Measurements from ENCODE around the gene C22orf31. TPM values are rescaled to one million over a fixed set of nuclear protein-coding genes. Genes with fewer than 3 reads are reported as not detected.
A peak's percentile ranks its signal among the peaks of the same experiment; 100 is the strongest.

The C22orf31 gene
- polyA plus RNA-seq, 1 donor = 2.2 TPM

DNA sequence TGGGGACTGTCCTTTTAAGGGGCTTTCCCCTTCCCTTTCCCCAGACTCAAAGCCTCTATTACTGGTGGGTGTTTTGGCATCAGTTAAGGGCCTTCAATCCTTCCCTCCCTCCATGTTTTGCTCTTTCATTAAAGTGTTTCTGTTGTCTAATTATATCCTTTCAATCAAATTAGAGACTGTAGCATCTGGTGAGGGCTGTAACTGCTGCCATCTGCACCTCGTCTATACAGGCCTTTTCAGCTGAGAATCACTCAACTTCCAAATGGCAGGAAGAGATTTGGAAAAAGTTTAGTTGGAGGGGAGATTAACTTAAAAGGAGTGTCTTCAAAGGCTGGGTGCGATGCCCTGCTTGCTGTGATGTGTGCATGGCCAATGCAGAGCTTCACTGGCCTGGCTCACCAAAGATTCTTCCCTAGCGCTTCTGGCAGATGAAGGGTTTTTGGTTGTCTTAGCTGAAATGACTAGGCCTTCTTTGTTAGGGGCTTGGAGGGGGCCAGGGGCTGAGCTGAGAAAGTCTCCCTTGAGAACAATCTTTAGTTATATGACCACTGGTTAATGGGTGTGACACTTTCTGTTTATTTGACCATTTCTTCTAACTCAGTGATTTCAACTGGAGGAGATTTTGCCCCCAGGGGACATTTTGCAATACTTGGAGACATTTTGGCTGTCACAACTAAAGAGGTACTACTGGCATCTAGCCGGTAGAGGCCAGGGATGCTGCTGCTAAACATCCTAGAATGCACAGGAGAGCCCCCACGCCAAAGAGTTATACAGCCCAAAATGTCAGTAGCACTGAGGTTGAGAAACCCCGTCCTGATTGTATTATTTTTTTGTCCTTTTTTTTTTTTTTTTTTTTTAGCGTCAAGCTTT lies 18.7 kb upstream of the C22orf31 start:
- no peak for DNase-seq

- DNase-seq = no peak
These were observed 17.7 kb upstream of the C22orf31 start for GRCh38 chr22:29079218-29079901.

- no peak for DNase-seq
These were observed 17.2 kb upstream of the C22orf31 start for GRCh38 chr22:29078869-29079207.

DNA sequence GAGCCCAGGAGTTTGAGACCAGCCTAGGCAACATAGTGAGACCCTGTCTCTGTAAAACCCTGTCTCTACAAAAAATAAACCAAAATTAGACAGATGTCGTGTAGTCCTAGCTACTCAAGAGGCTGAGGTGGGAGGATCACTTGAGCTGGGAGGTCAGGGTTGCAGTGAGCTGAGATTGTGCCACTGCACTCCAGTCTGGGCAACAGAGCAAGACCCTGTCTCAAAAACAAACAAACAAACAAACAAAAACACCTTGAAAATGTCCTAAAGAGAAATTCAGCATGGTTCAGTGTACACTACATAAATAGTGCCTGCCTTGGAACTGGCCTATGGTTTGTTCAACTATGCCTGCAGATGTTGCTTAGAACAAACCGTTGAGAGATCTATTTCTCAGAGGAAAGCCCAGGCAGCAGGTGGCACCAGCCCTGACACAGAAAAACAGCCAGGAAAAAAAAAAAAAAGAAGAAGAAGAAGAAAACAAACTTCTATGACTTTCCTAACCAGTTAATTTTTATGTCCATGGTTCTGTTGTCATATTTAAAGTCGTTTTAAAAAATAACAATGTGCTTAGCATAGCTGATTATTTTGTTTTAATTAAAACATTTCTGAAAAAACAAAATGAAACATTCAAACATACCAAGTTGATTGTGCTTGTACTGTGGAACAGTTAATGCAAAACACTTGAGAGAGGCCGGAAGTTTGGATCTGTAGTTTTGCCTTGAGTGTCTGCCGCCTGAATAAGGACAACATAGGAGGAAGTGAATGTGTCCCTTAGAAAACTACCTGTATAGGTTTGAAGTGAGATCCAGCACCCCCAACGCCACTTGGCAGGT lies 16.6 kb upstream of the C22orf31 start:
- no peak for DNase-seq

DNA sequence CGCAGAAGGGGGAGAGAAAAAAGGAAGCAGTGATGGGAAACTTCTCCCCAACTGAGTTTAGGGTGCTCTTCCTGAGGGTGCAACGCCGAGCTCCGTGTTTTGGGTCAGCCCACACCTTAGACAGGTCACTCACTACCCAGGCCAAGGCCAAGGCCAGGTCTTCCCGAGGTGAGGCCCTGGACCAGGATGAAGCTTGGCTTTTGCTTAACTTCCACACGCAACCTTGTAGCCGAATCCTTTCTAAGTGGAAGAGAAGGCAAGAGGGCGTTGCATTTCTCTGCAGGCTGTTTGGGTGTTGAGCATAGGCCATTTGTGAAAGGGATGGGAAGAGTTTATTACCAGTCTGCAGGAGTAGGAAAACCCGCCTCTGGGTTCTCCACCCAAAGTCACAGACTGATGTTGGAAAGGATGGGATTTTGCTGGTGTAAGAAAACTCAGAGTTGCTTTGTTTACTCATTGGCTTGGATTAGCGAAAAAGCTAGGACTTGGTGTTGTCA lies 12.7 kb upstream of the C22orf31 start:
- no peak for DNase-seq

GRCh38 chr22:29073618-29074275 lies 12.1 kb upstream of the C22orf31 start:
- DNase-seq = peak; percentile 56

DNA sequence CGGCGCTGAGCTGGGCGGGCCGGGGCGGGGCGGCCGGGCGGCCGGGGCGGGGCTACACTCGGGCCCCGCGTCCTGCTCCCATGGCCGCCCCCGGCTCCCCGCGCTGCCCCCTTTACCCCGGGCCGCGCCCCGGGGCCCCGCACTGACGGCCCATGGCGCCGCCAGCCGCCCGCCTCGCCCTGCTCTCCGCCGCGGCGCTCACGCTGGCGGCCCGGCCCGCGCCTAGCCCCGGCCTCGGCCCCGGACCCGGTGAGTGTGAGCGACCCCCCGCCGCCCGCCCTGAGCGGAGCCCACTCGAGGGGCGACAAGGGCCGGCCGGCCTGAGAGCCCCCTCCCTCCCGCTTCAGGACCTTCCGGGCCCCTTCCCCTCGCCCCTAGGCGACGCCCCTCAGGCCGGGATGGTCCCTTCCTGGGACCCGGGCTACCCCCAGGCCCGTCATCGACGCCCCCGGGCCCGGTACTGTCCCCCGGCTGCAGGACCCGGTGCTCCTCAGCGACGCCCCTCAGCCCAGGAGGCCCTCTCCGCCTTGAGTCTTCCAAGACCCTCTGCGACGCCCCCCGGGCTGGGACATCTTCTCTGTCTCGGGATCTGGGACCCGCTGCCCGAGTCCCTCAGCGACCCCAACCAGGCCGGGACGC lies 11.5 kb upstream of the C22orf31 start, which contains the start of gene KREMEN1:
Gene KREMEN1 (plus strand): TSS at position 57 of the 639 bp plus-strand sequence. CDS start 96 bp downstream, at position 153.
- no peak for DNase-seq

GRCh38 chr22:29072193-29072978 lies 10.8 kb upstream of the C22orf31 start:
- peak; percentile 78 for DNase-seq

GRCh38 chr22:29071261-29072045 lies 9.8 kb upstream of the C22orf31 start:
- DNase-seq = peak; percentile 54

DNA sequence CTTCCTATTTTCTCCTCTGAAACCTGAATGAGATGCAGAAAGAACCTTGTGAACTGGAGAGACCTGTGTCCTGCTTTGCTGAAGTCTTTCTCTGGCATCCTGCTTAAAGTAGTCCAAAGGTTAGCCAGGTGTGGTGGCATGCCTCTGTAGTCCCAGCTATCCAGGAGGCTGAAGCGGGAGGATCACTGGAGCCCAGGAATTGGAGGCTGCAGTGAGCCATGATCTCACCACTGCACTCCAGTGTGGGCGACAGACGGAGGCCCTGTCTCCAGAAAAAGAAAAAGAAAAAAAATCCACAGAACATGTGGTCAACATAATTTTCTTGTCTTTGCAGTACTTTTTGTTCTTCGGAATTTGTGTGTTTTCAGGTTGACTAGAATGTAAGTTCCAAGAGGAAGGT lies 8.9 kb upstream of the C22orf31 start:
- no peak for DNase-seq

DNA sequence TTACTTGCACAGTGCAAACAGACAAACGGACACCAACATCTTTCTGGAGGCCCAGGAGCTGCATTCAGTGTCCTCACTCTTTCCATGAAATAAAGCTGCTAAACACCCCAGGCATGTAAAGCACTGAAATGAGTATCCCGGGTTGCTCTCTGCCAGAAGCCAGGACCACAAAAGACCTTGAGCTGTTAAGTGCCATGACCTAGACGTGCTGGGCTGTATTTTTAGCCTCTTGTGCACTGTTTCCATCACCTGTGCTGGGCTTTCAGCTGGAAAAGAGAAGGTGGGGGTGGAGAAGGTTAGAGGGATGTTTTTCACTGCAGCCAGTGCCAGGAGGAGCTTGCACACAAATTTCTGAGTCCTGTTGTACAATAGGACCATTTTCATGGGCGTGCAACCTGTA lies 7.8 kb upstream of the C22orf31 start:
- DNase-seq = no peak

- no peak for DNase-seq
These were observed 4.0 kb upstream of the C22orf31 start for GRCh38 chr22:29065468-29066190.

DNA sequence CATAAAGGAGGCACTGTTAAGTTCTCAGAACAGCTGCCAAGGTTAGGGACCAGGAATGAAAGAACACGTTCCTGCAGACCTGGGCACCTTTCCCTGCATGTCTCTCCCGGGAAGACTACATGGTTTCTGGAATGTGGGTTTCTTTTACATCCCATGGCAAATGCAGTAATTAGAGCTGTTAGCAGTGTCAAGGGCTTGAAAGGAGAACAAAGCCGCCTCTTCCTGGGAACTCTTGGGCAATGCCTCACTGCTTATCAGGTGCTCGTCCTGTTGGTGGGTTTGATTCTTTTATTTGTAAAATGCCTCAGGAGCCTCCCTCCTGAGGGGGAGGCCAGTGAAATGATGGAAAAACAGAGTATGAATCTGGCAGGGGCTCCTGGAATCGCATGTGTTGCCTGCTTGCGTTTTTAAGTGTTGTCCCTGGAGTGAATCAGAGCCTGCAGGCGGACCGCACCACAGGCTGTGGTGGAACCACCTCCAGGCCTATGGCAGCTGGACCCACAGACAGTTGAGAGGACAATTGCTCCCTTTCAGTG lies 723 bp upstream of the C22orf31 start:
- DNase-seq = no peak

- no peak for DNase-seq
These were observed 700 bp downstream of the C22orf31 start for GRCh38 chr22:29060931-29061330.

GRCh38 chr22:29060251-29060869 lies 1.3 kb downstream of the C22orf31 start:
- DNase-seq = no peak

GRCh38 chr22:29056472-29056871 lies 5.2 kb downstream of the C22orf31 start:
- no peak for DNase-seq

DNA sequence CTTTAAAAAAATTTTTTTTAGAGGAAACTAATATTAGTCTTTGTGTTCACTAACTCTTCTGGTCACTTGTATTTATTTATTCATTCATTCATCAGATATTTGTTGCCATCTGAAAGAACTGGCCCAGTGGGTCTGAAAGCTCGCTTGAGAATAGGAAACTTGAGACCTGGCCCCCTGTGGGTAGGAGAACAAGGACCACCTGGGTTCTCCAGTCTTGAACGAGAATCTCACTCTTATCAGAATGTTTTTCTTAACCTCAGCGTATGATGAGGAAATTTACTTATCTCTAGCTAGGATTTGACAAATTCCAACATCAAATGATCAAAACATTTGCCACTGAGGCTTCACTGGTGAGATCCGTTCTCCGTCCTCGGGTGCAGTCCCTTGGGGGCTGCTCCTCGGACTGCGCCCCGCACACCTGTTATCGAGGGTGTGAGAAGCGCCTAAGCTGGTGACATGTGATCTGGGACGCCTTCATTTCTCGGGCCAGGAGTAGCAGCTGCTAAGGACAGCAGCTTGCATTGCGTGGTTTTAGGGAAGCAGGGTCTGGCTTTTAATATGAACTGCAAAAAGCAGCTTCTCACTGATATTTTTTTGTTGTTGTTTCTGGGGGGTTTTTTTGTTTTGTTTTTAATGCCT lies 6.3 kb downstream of the C22orf31 start:
- DNase-seq = no peak

- DNase-seq = no peak
These were observed 7.3 kb downstream of the C22orf31 start for GRCh38 chr22:29054251-29054767.

Data from hindlimb muscle (tissue), 1 donor.